ENCODE results near the gene HDAC8. TPM values are rescaled to one million over a fixed set of nuclear protein-coding genes. Genes with fewer than 3 reads are reported as not detected.

The HDAC8 gene
- total and polyA plus RNA-seq, 12 donors, result 32.1 to 232 (median 57.1) TPM

- WGBS, 4 donors, result 55 to 82% (median 67%) methylated on average over 10 to 12 of the region's 12 CpGs
- Histone ChIP-seq H3K4me1 (replicated peaks in 1 of 2) (no peaks in the 10 kb centered on the region), H3K27ac (no peak overlapping the region), H3K9me3 (replicated peaks in 1 of 3) (no peaks in the 10 kb centered on the region), H3K27me3 (peaks cover 21% of the 10 kb centered on the region), H3K4me3 (no peak overlapping the region), H3K36me3 (replicated peaks in 1 of 2) (no peaks in the 10 kb centered on the region)
- intact Hi-C loops (cut with DNase I), result no loop called here
- TF ChIP-seq POLR2A (IDR thresholded peaks at IDR 0.05), result no peak
- TF ChIP-seq, protein P1, sequence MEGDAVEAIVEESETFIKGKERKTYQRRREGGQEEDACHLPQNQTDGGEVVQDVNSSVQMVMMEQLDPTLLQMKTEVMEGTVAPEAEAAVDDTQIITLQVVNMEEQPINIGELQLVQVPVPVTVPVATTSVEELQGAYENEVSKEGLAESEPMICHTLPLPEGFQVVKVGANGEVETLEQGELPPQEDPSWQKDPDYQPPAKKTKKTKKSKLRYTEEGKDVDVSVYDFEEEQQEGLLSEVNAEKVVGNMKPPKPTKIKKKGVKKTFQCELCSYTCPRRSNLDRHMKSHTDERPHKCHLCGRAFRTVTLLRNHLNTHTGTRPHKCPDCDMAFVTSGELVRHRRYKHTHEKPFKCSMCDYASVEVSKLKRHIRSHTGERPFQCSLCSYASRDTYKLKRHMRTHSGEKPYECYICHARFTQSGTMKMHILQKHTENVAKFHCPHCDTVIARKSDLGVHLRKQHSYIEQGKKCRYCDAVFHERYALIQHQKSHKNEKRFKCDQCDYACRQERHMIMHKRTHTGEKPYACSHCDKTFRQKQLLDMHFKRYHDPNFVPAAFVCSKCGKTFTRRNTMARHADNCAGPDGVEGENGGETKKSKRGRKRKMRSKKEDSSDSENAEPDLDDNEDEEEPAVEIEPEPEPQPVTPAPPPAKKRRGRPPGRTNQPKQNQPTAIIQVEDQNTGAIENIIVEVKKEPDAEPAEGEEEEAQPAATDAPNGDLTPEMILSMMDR (IDR thresholded peaks at IDR 0.05), result no peak
- DNase-seq, result no peak
These were observed 256.1 kb downstream of the HDAC8 start for GRCh38 chrX:72316408-72317110.

DNA sequence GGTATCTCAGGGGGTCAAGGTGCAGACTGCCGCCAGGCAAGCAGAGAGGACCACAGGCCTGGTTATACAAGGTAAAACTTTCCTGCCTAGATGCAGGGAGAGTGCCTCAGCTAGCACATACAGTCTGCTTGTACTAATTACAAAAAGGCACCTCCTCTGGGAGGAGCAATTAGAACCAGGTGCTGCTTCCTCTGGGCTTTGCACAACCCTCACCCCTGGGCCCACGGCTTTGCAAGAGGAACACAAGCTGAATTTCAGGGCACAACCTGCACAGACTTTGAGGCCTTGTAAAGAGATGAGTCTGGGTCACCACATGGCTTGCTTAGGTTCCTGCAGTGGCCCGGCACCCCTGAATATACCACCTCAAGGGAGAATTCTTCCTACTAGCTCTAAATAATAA, 257.8 kb downstream of the HDAC8 start:
- intact Hi-C loops (cut with DNase I), result no loop called here
- H3K9me3 ChIP-seq (replicated peaks in 1 of 3), result no peaks in the 10 kb centered on the region
- WGBS, 4 donors, result 82 to 92% (median 89%) methylated on average over 2 to 3 of the region's 3 CpGs; no CpG with 5 or more reads in 1 of the 4 donors
- H3K4me3 ChIP-seq, result no peak overlapping the region
- TF ChIP-seq, protein P1 (IDR thresholded peaks at IDR 0.05), result no peak
- TF ChIP-seq POLR2A (IDR thresholded peaks at IDR 0.05), result no peak
- peaks cover 27% of the 10 kb centered on the region for H3K27me3 ChIP-seq
- H3K4me1 ChIP-seq (replicated peaks in 1 of 2), result no peaks in the 10 kb centered on the region
- no peak for DNase-seq
- no peaks in the 10 kb centered on the region for H3K36me3 ChIP-seq (replicated peaks in 1 of 2)
- no peak overlapping the region for H3K27ac ChIP-seq

- H3K36me3 ChIP-seq (replicated peaks in 1 of 2), result no peaks in the 10 kb centered on the region
- no peaks in the 10 kb centered on the region for H3K4me1 ChIP-seq (replicated peaks in 1 of 2)
- no peak for DNase-seq
- H3K4me3 ChIP-seq, result no peak overlapping the region
- TF ChIP-seq, protein P1 (IDR thresholded peaks at IDR 0.05), result no peak
- intact Hi-C loops (cut with DNase I), result no loop called here
- peaks cover 34% of the 10 kb centered on the region for H3K27me3 ChIP-seq
- no peak overlapping the region for H3K27ac ChIP-seq
- H3K9me3 ChIP-seq (replicated peaks in 1 of 3), result no peaks in the 10 kb centered on the region
- 70 to 76% (median 75%) methylated on average over 7 to 8 of the region's 8 CpGs for WGBS, 4 donors
These were observed 258.7 kb downstream of the HDAC8 start for GRCh38 chrX:72313707-72314641.

GRCh38 chrX:72312311-72312940, 260.2 kb downstream of the HDAC8 start:
- no peak for DNase-seq
- TF ChIP-seq, protein P1 (IDR thresholded peaks at IDR 0.05), result no peak
- TF ChIP-seq POLR2A (IDR thresholded peaks at IDR 0.05), result no peak
- no peak overlapping the region for H3K27ac ChIP-seq
- 60 to 89% (median 79%) methylated on average over 3 to 14 of the region's 14 CpGs for WGBS, 4 donors
- H3K36me3 ChIP-seq (replicated peaks in 1 of 2), result no peaks in the 10 kb centered on the region
- peaks cover under 1 to 9% of the 10 kb centered on the region in 2 donors for H3K4me1 ChIP-seq (replicated peaks in 1 of 2)
- peaks cover 48% of the 10 kb centered on the region for H3K27me3 ChIP-seq
- no peaks in the 10 kb centered on the region for H3K9me3 ChIP-seq (replicated peaks in 1 of 3)
- H3K4me3 ChIP-seq, result no peak overlapping the region
- intact Hi-C loops (cut with DNase I), result no loop called here

Data from adrenal gland (tissue), 12 donors.